VCaP (cell line): ENCODE measurements around the gene PPP6C.

Experiments
- H3K27ac ChIP-seq: fragments of 450-650 bp; 2 replicates; pipeline ENCODE4 v1.5.1; 2017
- CTCF ChIP-seq: fragments of 450-650 bp; conservative IDR thresholded peaks from 2 replicates; pipeline ENCODE4 v1.5.1; 2017; ENCODE audit warnings: mild to moderate bottlenecking, moderate library complexity

The PPP6C gene

GRCh38 chr9:125106285-125106893 is 83.2 kb downstream of the PPP6C start:
- no peak for TF ChIP-seq CTCF
- peak overlapping the region; percentile 73 for H3K27ac ChIP-seq

GRCh38 chr9:125103770-125104460 is 85.7 kb downstream of the PPP6C start:
- H3K27ac ChIP-seq: no peak overlapping the region
- no peak for TF ChIP-seq CTCF

GRCh38 chr9:125103021-125103420 is 86.6 kb downstream of the PPP6C start:
- TF ChIP-seq CTCF: no peak
- H3K27ac ChIP-seq: no peak overlapping the region

- H3K27ac ChIP-seq: no peak overlapping the region
- no peak for TF ChIP-seq CTCF
Observed at GRCh38 chr9:125100822-125101221, 88.8 kb downstream of the PPP6C start.

- H3K27ac ChIP-seq: no peak overlapping the region
- TF ChIP-seq CTCF: no peak
Observed at GRCh38 chr9:125099816-125100215, 89.8 kb downstream of the PPP6C start.
